ENCODE data around the gene MAD2L1BP. TPM values are rescaled to one million over a fixed set of nuclear protein-coding genes. Genes with fewer than 3 reads are reported as not detected.

Gene MAD2L1BP
- total and polyA plus RNA-seq, 2 of the 13 experiments (the other 11 are each of a cell fraction or from before 2014, with no cell fraction given): 54.2 to 55.5 TPM

GRCh38 chr6:43629505-43630300, 5.9 kb upstream of the MAD2L1BP start (continued):
- 0 out of 2 replicates have a peak, but pooled peaks have one; percentile 31 for TF ChIP-seq FOXP1 (IDR thresholded peaks at IDR 0.05)
- TF ChIP-seq FOXP1 (CRISPR knock-in tag; IDR thresholded peaks at IDR 0.05): peak; percentile 68
- TF ChIP-seq KDM5A (IDR thresholded peaks at IDR 0.05; ENCODE audit: borderline replicate concordance, low read length): peak; percentile 69; the same call in 1 of the 2 replicates
- no peak for TF ChIP-seq SRF (IDR thresholded peaks at IDR 0.05; ENCODE audit: low read depth, low read length)
- no peak; the same call in 1 of the 2 replicates for TF ChIP-seq MEIS1 (CRISPR knock-in tag; IDR thresholded peaks at IDR 0.05; ENCODE audit: borderline replicate concordance)
- TF ChIP-seq ZNF772 (CRISPR knock-in tag; IDR thresholded peaks at IDR 0.05): peak; percentile 45; the same call in 1 of the 2 replicates
- peak; percentile 56 for TF ChIP-seq RBFOX2 (IDR thresholded peaks at IDR 0.05; ENCODE audit: low read depth, low read length)
- TF ChIP-seq ETV5 (CRISPR knock-in tag; IDR thresholded peaks at IDR 0.05; ENCODE audit: borderline replicate concordance): peak; percentile 55; the same call in 1 of the 2 replicates
- 0 out of 2 replicates have a peak, but pooled peaks have one; percentile 49 for TF ChIP-seq MEIS2 (CRISPR knock-in tag; IDR thresholded peaks at IDR 0.05)
- no peak for TF ChIP-seq JDP2 (CRISPR knock-in tag; IDR thresholded peaks at IDR 0.05; ENCODE audit: borderline replicate concordance)
- TF ChIP-seq ZNF674 (CRISPR knock-in tag; IDR thresholded peaks at IDR 0.05; ENCODE audit: low read depth): no peak; the same call in 1 of the 2 replicates
- no peak for TF ChIP-seq ZBTB2 (CRISPR knock-in tag; IDR thresholded peaks at IDR 0.05; ENCODE audit: low read depth)
- no peak for TF ChIP-seq ATF6 (CRISPR knock-in tag; conservative IDR thresholded peaks at IDR 0.05)
- TF ChIP-seq ERF (CRISPR knock-in tag; IDR thresholded peaks at IDR 0.05): peak; percentile 93
- 0 out of 2 replicates have a peak, but pooled peaks have one; percentile 15 for TF ChIP-seq RAD21 (CRISPR knock-in tag; IDR thresholded peaks at IDR 0.05)
- TF ChIP-seq YEATS4 (CRISPR knock-in tag; IDR thresholded peaks at IDR 0.05; ENCODE audit: borderline replicate concordance): peak; percentile 72
- no peak for TF ChIP-seq DNMT1 (CRISPR knock-in tag; IDR thresholded peaks at IDR 0.05)
- no peak for TF ChIP-seq TRIM22 (IDR thresholded peaks at IDR 0.05)
- no peak for TF ChIP-seq KLF13 (CRISPR knock-in tag; IDR thresholded peaks at IDR 0.05)
- TF ChIP-seq ZFP36L2 (CRISPR knock-in tag; IDR thresholded peaks at IDR 0.05): 0 out of 2 replicates have a peak, but pooled peaks have one; percentile 36
- TF ChIP-seq ZBTB34 (CRISPR knock-in tag; IDR thresholded peaks at IDR 0.05): peak; percentile 57
- TF ChIP-seq CEBPB (IDR thresholded peaks at IDR 0.05; ENCODE audit: borderline replicate concordance, low read depth, low read length): peak; percentile 97
